Liver (tissue), 9 donors: ENCODE data around the gene MACROD1. TPM values are rescaled to one million over a fixed set of nuclear protein-coding genes. Genes with fewer than 3 reads are reported as not detected.

Experiments
- DNase-seq: peaks from one replicate; pipeline ENCODE4 v3.0.0-alpha.2; 2017; ENCODE audit warnings: low spot score
- H3K27ac ChIP-seq, 2 donors: one replicate each; pipeline ENCODE4 v1.7.0; 2013; ENCODE audit warnings: inconsistent platforms in 2 of 2, low read length in 2 of 2, control low read depth in 1 of 2, low read depth in 1 of 2, mild to moderate bottlenecking in 1 of 2
- H3K27me3 ChIP-seq, 4 donors: one replicate each; pipeline versions ENCODE4 v1.6.1 to v1.7.0; 2013; ENCODE audit warnings: low read length in 3 of 4, inconsistent platforms in 1 of 4, mild to moderate bottlenecking in 1 of 4, moderate library complexity in 1 of 4; ENCODE audit not compliant: control insufficient read depth in 4 of 4, insufficient read depth in 4 of 4
- H3K36me3 ChIP-seq, 4 donors: one replicate each; pipeline versions ENCODE4 v1.6.1 to v1.7.0; 2013; ENCODE audit warnings: low read length in 3 of 4, mild to moderate bottlenecking in 3 of 4, low read depth in 1 of 4, moderate library complexity in 1 of 4; ENCODE audit not compliant: control insufficient read depth in 4 of 4, insufficient read depth in 3 of 4
- H3K4me1 ChIP-seq, 4 donors: one replicate each; pipeline versions ENCODE4 v1.6.1 to v1.7.0; 2013; ENCODE audit warnings: low read length in 3 of 4, mild to moderate bottlenecking in 3 of 4, moderate library complexity in 1 of 4; ENCODE audit not compliant: control insufficient read depth in 4 of 4, insufficient read depth in 4 of 4
- H3K4me3 ChIP-seq, 3 donors: one replicate each; pipeline versions ENCODE4 v1.6.1 to v1.7.0; 2013; ENCODE audit warnings: low read length in 3 of 3, control low read depth in 1 of 3, low read depth in 1 of 3, mild to moderate bottlenecking in 1 of 3
- H3K9ac ChIP-seq, 2 donors: one replicate each; pipeline ENCODE4 v1.7.0; 2013; ENCODE audit warnings: low read length in 2 of 2, mild to moderate bottlenecking in 2 of 2, moderate library complexity in 2 of 2, control low read depth in 1 of 2, low read depth in 1 of 2
- H3K9me3 ChIP-seq, 4 donors: one replicate each; pipeline versions ENCODE4 v1.6.1 to v1.7.0; 2013; ENCODE audit warnings: low read length in 3 of 4; ENCODE audit not compliant: control insufficient read depth in 4 of 4
- ATF3 ChIP-seq: IDR thresholded peaks from 2 replicates; pipeline ENCODE4 v1.6.1; 2016; ENCODE audit warnings: antibody characterized with exemption
- CTCF ChIP-seq: fragments of 150-350 bp; IDR thresholded peaks from 2 replicates; pipeline ENCODE4 v1.5.1; 2017; ENCODE audit warnings: improper control_type of control experiment, low read depth, low read length; ENCODE audit not compliant: missing input control
- FOXA1 ChIP-seq: IDR thresholded peaks from 2 replicates; pipeline ENCODE4 v1.6.1; 2016; ENCODE audit warnings: antibody characterized with exemption
- FOXA2 ChIP-seq: IDR thresholded peaks from 2 replicates; pipeline ENCODE4 v1.6.1; 2016; ENCODE audit warnings: antibody characterized with exemption
- HNF4A ChIP-seq, 2 donors: conservative IDR thresholded peaks; 2 replicates each; pipeline ENCODE4 v1.6.1; 2016; ENCODE audit warnings: antibody characterized with exemption in 2 of 2, mild to moderate bottlenecking in 2 of 2
- JUND ChIP-seq, 2 donors: IDR thresholded peaks; 2 replicates each; pipeline ENCODE4 v1.6.1; 2016; ENCODE audit warnings: antibody characterized with exemption in 2 of 2
- MAX ChIP-seq: IDR thresholded peaks from 2 replicates; pipeline ENCODE4 v1.6.1; 2016; ENCODE audit warnings: antibody characterized with exemption
- RAD21 ChIP-seq, 2 donors: IDR thresholded peaks; 2 replicates each; pipeline ENCODE4 v1.6.1; 2016; ENCODE audit warnings: antibody characterized with exemption in 2 of 2, mild to moderate bottlenecking in 2 of 2
- REST ChIP-seq: IDR thresholded peaks from 2 replicates; pipeline ENCODE4 v1.6.1; 2016; ENCODE audit warnings: antibody characterized with exemption, mild to moderate bottlenecking
- RXRA ChIP-seq, 2 donors: IDR thresholded peaks; 2 replicates each; pipeline ENCODE4 v1.6.1; 2017 to 2018; ENCODE audit warnings: antibody characterized with exemption in 2 of 2, mild to moderate bottlenecking in 1 of 2
- SP1 ChIP-seq: IDR thresholded peaks from 2 replicates; pipeline ENCODE4 v1.6.1; 2018; ENCODE audit warnings: antibody characterized with exemption, mild to moderate bottlenecking
- TAF1 ChIP-seq: conservative IDR thresholded peaks from 2 replicates; pipeline ENCODE4 v1.6.1; 2016; ENCODE audit warnings: antibody characterized with exemption, mild to moderate bottlenecking
- YY1 ChIP-seq: IDR thresholded peaks from 2 replicates; pipeline ENCODE4 v1.6.1; 2016; ENCODE audit warnings: antibody characterized with exemption, mild to moderate bottlenecking
- ZBTB33 ChIP-seq: IDR thresholded peaks from 2 replicates; pipeline ENCODE4 v1.6.1; 2016; ENCODE audit warnings: antibody characterized with exemption
- WGBS: extraction: QIAGEN DNeasy Blood & Tissue Kit; methylation state at CpG from one replicate; pipeline ENCODE4 v1.1.7; 2013; 5-methylcytosine and 5-hydroxymethylcytosine counted together
- polyA plus RNA-seq, 2 donors: library from polyadenylated mRNA; stranded (reverse) in 1 of 2; unstranded in 1 of 2; fragments of 200-250 nt in 1 of 2; fragments of >200 nt in 1 of 2; fragmentation: Nextera tagmentation in 1 of 2; extraction: Ambion mirVana in 1 of 2; gene quantifications; one replicate each; pipeline versions ENCODE4 v1.2.1 to v1.2.3, GENCODE V29; 2013 to 2015
- total RNA-seq, 2 donors: library from RNA; depleted of rRNA; stranded (reverse); fragments of >200 nt; gene quantifications; one replicate each; pipeline ENCODE4 v1.2.3, GENCODE V29; 2014
- donor health status: healthy.
- donor health status: healthy.
- donor health status: healthy.
- donor health status: healthy.
- donor health status: healthy.

Gene MACROD1
- total and polyA plus RNA-seq, 4 donors: 8.9 to 25.9 (median 13.1) TPM

- TF ChIP-seq REST (no peak), HNF4A (conservative IDR thresholded peaks at IDR 0.05) (no peak), FOXA2 (no peak), MAX (no peak), RXRA (IDR thresholded peaks at IDR 0.05) (no peak), ATF3 (no peak)
Measured at GRCh38 chr11:64017945-64018224, 148.0 kb downstream of the MACROD1 start (continued).

- no peaks in the 10 kb centered on the region for H3K27me3 ChIP-seq
- TF ChIP-seq SP1 (no peak), CTCF (no peak), REST (no peak), JUND (IDR thresholded peaks at IDR 0.05) (no peak), ZBTB33 (no peak), MAX (no peak), RXRA (IDR thresholded peaks at IDR 0.05) (no peak), RAD21 (IDR thresholded peaks at IDR 0.05) (no peak), FOXA1 (no peak), FOXA2 (no peak), TAF1 (no peak), YY1 (no peak)
- no peak overlapping the region for H3K27ac ChIP-seq
- H3K9me3 ChIP-seq: no peaks in the 10 kb centered on the region
- no peaks in the 10 kb centered on the region for H3K36me3 ChIP-seq
- no peak overlapping the region for H3K4me3 ChIP-seq
- DNase-seq: no peak
- H3K9ac ChIP-seq: no peak overlapping the region
- WGBS: 96% methylated on average over 35 of the region's 35 CpGs
- no peaks in the 10 kb centered on the region for H3K4me1 ChIP-seq
Measured at GRCh38 chr11:64015935-64016845, 149.7 kb downstream of the MACROD1 start.
